H9 (cell line): ENCODE results near the gene ALPG. TPM values are rescaled to one million over a fixed set of nuclear protein-coding genes. Genes with fewer than 3 reads are reported as not detected.

Source experiments
- DNase-seq: peaks from one replicate; pipeline ENCODE4 v3.0.0-alpha.2; 2017
- H2AFZ ChIP-seq: one replicate; pipeline ENCODE4 v1.6.1; 2013; ENCODE audit warnings: mild to moderate bottlenecking, low read length, control low read depth, moderate library complexity
- H2AK5ac ChIP-seq: 2 replicates; pipeline ENCODE4 v1.6.1; 2013; ENCODE audit warnings: low read length, control low read depth, mixed read lengths; ENCODE audit not compliant: insufficient read length
- H2BK120ac ChIP-seq: one replicate; pipeline ENCODE4 v1.6.1; 2013; ENCODE audit warnings: low read depth, mild to moderate bottlenecking, low read length, control low read depth, inconsistent platforms; ENCODE audit not compliant: poor library complexity, severe bottlenecking
- H2BK12ac ChIP-seq: 2 replicates; pipeline ENCODE4 v1.6.1; 2013; ENCODE audit warnings: low read length, control low read depth, mixed read lengths, low read depth; ENCODE audit not compliant: insufficient read length
- H2BK15ac ChIP-seq: 2 replicates; pipeline ENCODE4 v1.6.1; 2013; ENCODE audit warnings: low read depth, low read length, control low read depth
- H2BK20ac ChIP-seq: one replicate; pipeline ENCODE4 v1.6.1; 2013; ENCODE audit warnings: low read depth, mild to moderate bottlenecking, low read length, control low read depth, inconsistent platforms; ENCODE audit not compliant: poor library complexity, severe bottlenecking
- H2BK5ac ChIP-seq: 2 replicates; pipeline ENCODE4 v1.6.1; 2013; ENCODE audit warnings: low read length, control low read depth, mixed read lengths; ENCODE audit not compliant: insufficient read length
- H3K14ac ChIP-seq: 2 replicates; pipeline ENCODE4 v1.6.1; 2013; ENCODE audit warnings: low read length, control low read depth; ENCODE audit not compliant: insufficient read depth
- H3K18ac ChIP-seq: 2 replicates; pipeline ENCODE4 v1.6.1; 2013; ENCODE audit warnings: low read depth, mild to moderate bottlenecking, mixed read lengths, low read length, control low read depth; ENCODE audit not compliant: insufficient read length
- H3K23ac ChIP-seq: 2 replicates; pipeline ENCODE4 v1.6.1; 2013; ENCODE audit warnings: low read length, control low read depth, mixed read lengths, low read depth; ENCODE audit not compliant: insufficient read length
- H3K23me2 ChIP-seq: 2 replicates; pipeline ENCODE4 v1.6.1; 2013; ENCODE audit warnings: low read depth, mild to moderate bottlenecking, mixed read lengths, low read length, control low read depth; ENCODE audit not compliant: insufficient read length, poor library complexity, severe bottlenecking
- H3K27ac ChIP-seq: 2 replicates; pipeline ENCODE4 v1.5.1; 2013; ENCODE audit warnings: low read length, control low read depth, mixed read lengths, low read depth; ENCODE audit not compliant: insufficient read length
- H3K27me3 ChIP-seq: 2 replicates; pipeline ENCODE4 v1.6.1; 2013; ENCODE audit warnings: low read length, control low read depth, inconsistent platforms; ENCODE audit not compliant: insufficient read depth
- H3K4ac ChIP-seq: 2 replicates; pipeline ENCODE4 v1.6.1; 2013; ENCODE audit warnings: low read depth, mild to moderate bottlenecking, control low read depth, inconsistent platforms, low read length, moderate library complexity
- H3K4me1 ChIP-seq: 2 replicates; pipeline ENCODE4 v1.6.1; 2013; ENCODE audit warnings: low read length, control low read depth, inconsistent platforms; ENCODE audit not compliant: insufficient read depth
- H3K4me2 ChIP-seq: 2 replicates; pipeline ENCODE4 v1.6.1; 2013; ENCODE audit warnings: low read length, control low read depth, mixed read lengths; ENCODE audit not compliant: insufficient read length, insufficient read depth
- H3K56ac ChIP-seq: 2 replicates; pipeline ENCODE4 v1.6.1; 2013; ENCODE audit warnings: low read depth, mild to moderate bottlenecking, mixed read lengths, low read length, control low read depth; ENCODE audit not compliant: insufficient read length
- H3K79me1 ChIP-seq: 2 replicates; pipeline ENCODE4 v1.6.1; 2013; ENCODE audit warnings: low read depth, mild to moderate bottlenecking, moderate library complexity, low read length, control low read depth, inconsistent platforms; ENCODE audit not compliant: insufficient read depth, poor library complexity, severe bottlenecking
- H3K79me2 ChIP-seq: 2 replicates; pipeline ENCODE4 v1.6.1; 2013; ENCODE audit warnings: low read length, control low read depth, inconsistent platforms; ENCODE audit not compliant: insufficient read depth
- H3K9ac ChIP-seq: 2 replicates; pipeline ENCODE4 v1.6.1; 2013; ENCODE audit warnings: low read length, control low read depth, mixed read lengths; ENCODE audit not compliant: insufficient read length; ENCODE audit errors: extremely low read depth
- H3K9me3 ChIP-seq: one replicate; pipeline ENCODE4 v1.6.1; 2013; ENCODE audit warnings: low read depth, low read length, inconsistent platforms; ENCODE audit not compliant: control insufficient read depth
- H3T11ph ChIP-seq: one replicate; pipeline ENCODE4 v1.6.1; 2013; ENCODE audit warnings: mild to moderate bottlenecking, low read length, control low read depth, inconsistent platforms
- H4K20me1 ChIP-seq: one replicate; pipeline ENCODE4 v1.6.1; 2013; ENCODE audit not compliant: control insufficient read depth, insufficient read length, insufficient read depth
- H4K5ac ChIP-seq: 2 replicates; pipeline ENCODE4 v1.6.1; 2013; ENCODE audit warnings: low read depth, mild to moderate bottlenecking, mixed read lengths, low read length, control low read depth; ENCODE audit not compliant: insufficient read length
- H4K8ac ChIP-seq: replicated peaks from 2 replicates; pipeline ENCODE4 v1.6.1; 2013; ENCODE audit warnings: low read length, control low read depth, mixed read lengths, low read depth; ENCODE audit not compliant: insufficient read length
- H4K91ac ChIP-seq: 2 replicates; pipeline ENCODE4 v1.6.1; 2013; ENCODE audit warnings: low read depth, mild to moderate bottlenecking, moderate library complexity, mixed read lengths, low read length, control low read depth; ENCODE audit not compliant: insufficient read length
- H3K27ac Mint-ChIP-seq, 3 experiments: 2 replicates in 2 of 3; 3 replicates in 1 of 3; pipeline ENCODE4 v1.8.0; 2020 to 2021; ENCODE audit warnings: mixed read lengths in 3 of 3, mild to moderate bottlenecking in 1 of 3, moderate library complexity in 1 of 3
- H3K27me3 Mint-ChIP-seq: 2 replicates; pipeline ENCODE4 v1.8.0; 2021; ENCODE audit warnings: low read depth, mild to moderate bottlenecking, moderate library complexity, mixed read lengths
- H3K36me3 Mint-ChIP-seq, 3 experiments: 2 replicates in 2 of 3; 3 replicates in 1 of 3; pipeline ENCODE4 v1.8.0; 2020 to 2021; ENCODE audit warnings: low read depth in 3 of 3, mixed read lengths in 3 of 3; ENCODE audit not compliant: insufficient read depth in 1 of 3
- H3K4me1 Mint-ChIP-seq, 2 experiments: 2 replicates each; pipeline ENCODE4 v1.8.0; 2020; ENCODE audit warnings: mixed read lengths in 2 of 2
- H3K4me3 Mint-ChIP-seq, 2 experiments: 2 replicates in 1 of 2; 3 replicates in 1 of 2; pipeline ENCODE4 v1.8.0; 2020 to 2021; ENCODE audit warnings: mild to moderate bottlenecking in 2 of 2, mixed read lengths in 2 of 2, moderate library complexity in 1 of 2
- H3K9me3 Mint-ChIP-seq, 2 experiments: 2 replicates in 1 of 2; 3 replicates in 1 of 2; pipeline ENCODE4 v1.8.0; 2020; ENCODE audit warnings: mild to moderate bottlenecking in 2 of 2, mixed read lengths in 2 of 2, moderate library complexity in 1 of 2
- CTCF ChIP-seq: fragments of 200-600 bp; sonication (generic); conservative IDR thresholded peaks from 3 replicates; pipeline ENCODE4 v1.8.0; 2021; ENCODE audit warnings: antibody characterized with exemption, mild to moderate bottlenecking
- WGBS: extraction: QIAGEN DNeasy Blood & Tissue Kit; methylation state at CpG from one replicate; pipeline ENCODE4 v1.1.7; 2013; ENCODE audit warnings: missing lambda C conversion rate, low lambda C conversion rate, mixed read lengths; ENCODE audit not compliant: insufficient read length; ENCODE audit errors: extremely low coverage; 5-methylcytosine and 5-hydroxymethylcytosine counted together
- total RNA-seq: library from RNA; stranded (reverse); gene quantifications from 2 replicates; pipeline ENCODE4 v1.2.1, GENCODE V29; 2021

ALPG gene
- total RNA-seq, 1 experiment from 2014 or later = 1.3 TPM

GRCh38 chr2:232448304-232448690, 41.7 kb downstream of the ALPG start:
- no peak overlapping the region for H3K56ac ChIP-seq
- no peak overlapping the region for H3K4ac ChIP-seq
- no peak overlapping the region for H2BK15ac ChIP-seq
- H3K23me2 ChIP-seq = no peaks in the 10 kb centered on the region
- H2AFZ ChIP-seq = no peak overlapping the region
- TF ChIP-seq CTCF = no peak
- H2BK5ac ChIP-seq = no peak overlapping the region
- H3K14ac ChIP-seq = no peak overlapping the region; the same call in 1 of the 2 replicates
- no peak overlapping the region for H3K27ac Mint-ChIP-seq
- H3K4me2 ChIP-seq = no peak overlapping the region
- DNase-seq = peak; percentile 24
- H4K91ac ChIP-seq = no peak overlapping the region
- no peaks in the 10 kb centered on the region for H3K79me2 ChIP-seq
- H3T11ph ChIP-seq = no peak overlapping the region
- H3K79me1 ChIP-seq = no peaks in the 10 kb centered on the region
- H3K4me1 ChIP-seq = no peaks in the 10 kb centered on the region
- no peak overlapping the region for H3K18ac ChIP-seq
- no peaks in the 10 kb centered on the region for H3K9me3 Mint-ChIP-seq
- no peak overlapping the region for H3K9ac ChIP-seq
- H3K27me3 ChIP-seq = no peaks in the 10 kb centered on the region
- H3K27me3 Mint-ChIP-seq = peaks cover 11% of the 10 kb centered on the region
- H3K23ac ChIP-seq = no peak overlapping the region
- H4K5ac ChIP-seq = no peak overlapping the region
- H4K20me1 ChIP-seq = no peaks in the 10 kb centered on the region
- H3K27ac ChIP-seq = no peak overlapping the region
- H3K9me3 ChIP-seq = no peaks in the 10 kb centered on the region
- WGBS = no CpG with 5 or more reads among the region's 10 CpGs
- no peak overlapping the region for H2AK5ac ChIP-seq
- H2BK12ac ChIP-seq = no peak overlapping the region
- H2BK120ac ChIP-seq = no peak overlapping the region
- no peak overlapping the region for H3K4me3 Mint-ChIP-seq
- H3K4me1 Mint-ChIP-seq = no peaks in the 10 kb centered on the region
- H2BK20ac ChIP-seq = no peak overlapping the region
- no peak overlapping the region for H4K8ac ChIP-seq
- H3K36me3 Mint-ChIP-seq = no peaks in the 10 kb centered on the region
